ENCODE data around the gene SMARCAD1.

Gene SMARCAD1, protein sequence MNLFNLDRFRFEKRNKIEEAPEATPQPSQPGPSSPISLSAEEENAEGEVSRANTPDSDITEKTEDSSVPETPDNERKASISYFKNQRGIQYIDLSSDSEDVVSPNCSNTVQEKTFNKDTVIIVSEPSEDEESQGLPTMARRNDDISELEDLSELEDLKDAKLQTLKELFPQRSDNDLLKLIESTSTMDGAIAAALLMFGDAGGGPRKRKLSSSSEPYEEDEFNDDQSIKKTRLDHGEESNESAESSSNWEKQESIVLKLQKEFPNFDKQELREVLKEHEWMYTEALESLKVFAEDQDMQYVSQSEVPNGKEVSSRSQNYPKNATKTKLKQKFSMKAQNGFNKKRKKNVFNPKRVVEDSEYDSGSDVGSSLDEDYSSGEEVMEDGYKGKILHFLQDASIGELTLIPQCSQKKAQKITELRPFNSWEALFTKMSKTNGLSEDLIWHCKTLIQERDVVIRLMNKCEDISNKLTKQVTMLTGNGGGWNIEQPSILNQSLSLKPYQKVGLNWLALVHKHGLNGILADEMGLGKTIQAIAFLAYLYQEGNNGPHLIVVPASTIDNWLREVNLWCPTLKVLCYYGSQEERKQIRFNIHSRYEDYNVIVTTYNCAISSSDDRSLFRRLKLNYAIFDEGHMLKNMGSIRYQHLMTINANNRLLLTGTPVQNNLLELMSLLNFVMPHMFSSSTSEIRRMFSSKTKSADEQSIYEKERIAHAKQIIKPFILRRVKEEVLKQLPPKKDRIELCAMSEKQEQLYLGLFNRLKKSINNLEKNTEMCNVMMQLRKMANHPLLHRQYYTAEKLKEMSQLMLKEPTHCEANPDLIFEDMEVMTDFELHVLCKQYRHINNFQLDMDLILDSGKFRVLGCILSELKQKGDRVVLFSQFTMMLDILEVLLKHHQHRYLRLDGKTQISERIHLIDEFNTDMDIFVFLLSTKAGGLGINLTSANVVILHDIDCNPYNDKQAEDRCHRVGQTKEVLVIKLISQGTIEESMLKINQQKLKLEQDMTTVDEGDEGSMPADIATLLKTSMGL

DNA sequence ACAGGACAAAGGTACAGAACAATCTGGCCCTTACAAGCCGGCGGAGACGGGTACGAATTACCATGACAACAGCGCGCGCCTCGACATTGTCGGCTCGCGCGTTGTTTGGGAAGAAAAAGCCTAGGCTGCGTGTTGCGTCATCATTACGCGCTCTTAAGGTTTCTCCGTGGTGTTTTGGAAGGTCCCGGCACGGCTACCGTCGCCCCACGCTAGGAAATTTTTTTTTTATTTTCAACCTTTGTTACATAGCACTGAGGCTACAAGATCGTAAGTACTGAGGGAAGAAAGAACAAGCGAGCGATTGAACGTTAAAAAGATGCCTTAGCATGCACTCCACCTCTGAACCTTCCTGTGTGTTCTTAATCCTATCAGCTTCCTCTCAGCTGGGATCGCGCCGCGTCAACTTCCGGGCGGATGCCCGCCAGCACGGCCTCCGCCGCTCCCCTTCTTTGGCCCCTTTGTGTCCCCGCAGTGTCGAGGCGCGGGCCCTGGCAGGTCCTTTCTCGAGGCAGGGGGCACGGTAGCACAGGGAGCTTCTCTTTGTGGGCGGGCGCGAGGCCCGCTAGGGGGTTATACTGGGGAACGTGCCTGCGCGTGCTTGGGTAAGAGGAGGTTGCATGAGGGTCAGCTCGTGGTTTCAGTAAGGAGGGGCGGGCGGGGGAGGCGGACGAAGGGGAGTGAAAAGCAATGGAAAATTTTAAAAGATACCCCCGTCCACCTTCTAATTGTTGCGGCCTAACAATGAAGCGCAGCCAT is at the start of gene SMARCAD1:
Gene SMARCAD1 (plus strand): TSS at position 397 of the 756 bp plus-strand sequence. CDS start 530 bp downstream, outside the sequence.
- DNase-seq, result peak; percentile 31 to 92 (median 79)

DNA sequence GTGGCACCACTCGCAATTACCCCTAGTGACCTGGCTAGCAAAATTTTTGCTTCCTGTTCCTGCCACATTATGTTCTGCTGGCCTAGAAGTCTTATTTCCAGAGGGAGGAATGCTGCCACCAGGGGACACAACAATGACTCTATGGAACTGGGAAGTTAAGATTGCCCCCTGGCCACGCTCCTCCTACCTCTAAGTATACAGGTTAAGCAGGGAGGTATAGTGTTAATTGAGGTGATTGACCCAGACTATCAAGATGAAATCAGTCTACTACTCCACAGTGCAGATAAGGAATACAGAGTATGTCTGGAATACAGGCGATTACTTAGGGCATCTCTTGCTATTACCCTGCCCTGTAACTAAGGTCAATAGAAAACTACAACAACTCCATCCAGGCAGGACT is 48.8 kb upstream of the SMARCAD1 start:
- DNase-seq, result no peak

DNA sequence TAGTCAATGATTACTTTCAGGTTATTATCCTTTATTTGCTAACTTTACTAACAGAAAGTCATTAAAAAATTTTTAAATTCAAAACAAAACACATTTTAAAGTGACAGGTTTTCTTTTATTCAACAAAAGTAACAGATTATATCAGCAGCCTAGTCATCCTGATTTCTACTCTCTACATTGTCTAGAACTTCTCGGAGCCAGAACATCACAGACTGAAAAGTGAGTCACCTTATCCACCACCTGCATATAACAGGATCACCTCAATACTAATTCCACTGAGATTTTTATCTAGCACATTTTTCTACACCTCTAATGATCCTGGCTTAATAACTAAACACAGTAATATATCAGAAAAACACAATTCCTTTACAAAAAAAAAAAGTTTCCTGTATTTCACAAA is 47.9 kb upstream of the SMARCAD1 start:
- no peak for DNase-seq

DNA sequence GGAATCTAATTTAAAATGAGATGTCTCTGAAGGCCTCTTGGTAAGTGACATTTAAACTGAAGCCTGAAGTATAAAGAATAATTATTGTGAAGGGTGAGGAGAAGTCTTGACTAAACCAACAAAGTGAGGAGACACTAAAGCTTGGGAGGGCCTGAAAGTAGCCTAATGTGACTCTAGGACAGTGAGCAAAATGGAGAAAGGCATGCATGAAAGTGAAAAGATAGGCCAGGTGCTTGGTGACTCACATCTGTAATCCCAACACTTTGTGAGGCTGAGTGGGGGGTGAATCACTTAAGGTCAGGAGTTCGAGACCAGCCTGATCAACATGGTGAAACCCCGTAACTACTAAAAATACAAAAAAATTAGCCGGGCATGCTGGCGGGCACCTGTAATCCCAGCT is 46.9 kb upstream of the SMARCAD1 start:
- DNase-seq, result no peak

DNA sequence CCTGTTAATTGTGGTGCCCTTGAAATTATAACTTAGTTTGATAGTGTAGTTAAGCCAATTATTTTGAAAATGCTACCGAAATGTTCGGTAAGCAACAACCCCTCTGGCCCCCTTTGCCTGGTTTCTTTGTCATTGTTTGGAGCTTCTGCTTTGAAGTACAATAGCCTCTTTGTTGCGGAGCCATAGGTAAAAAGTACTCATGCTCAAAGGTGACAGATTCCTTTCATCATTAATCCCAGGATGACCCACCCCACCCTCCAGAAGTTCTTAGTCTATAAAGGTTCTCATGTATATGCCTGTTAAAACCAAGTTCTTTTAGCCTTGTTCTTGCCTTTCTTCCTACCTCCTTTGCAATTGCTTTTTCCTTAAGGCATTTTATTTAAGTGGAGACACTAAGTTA is 42.4 kb upstream of the SMARCAD1 start:
- no peak for DNase-seq

DNA sequence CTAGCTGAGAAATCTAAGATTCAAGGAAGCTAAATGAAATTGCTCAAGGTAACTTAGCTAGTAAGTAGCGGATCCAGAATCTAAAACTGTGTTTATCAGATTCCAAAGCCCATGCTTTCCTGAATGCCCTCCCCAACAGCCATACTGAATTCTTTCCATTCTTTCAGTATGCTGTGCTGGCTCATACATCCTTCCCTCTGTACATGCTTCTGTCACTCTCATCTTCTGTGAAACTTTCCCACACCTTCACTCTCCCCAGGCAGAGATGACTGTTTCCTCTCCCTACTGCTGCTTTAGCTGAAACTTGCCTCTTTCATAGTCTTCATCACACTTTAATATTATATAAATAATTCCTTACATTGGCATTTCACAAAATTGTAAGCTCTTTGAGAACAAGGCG is 39.3 kb upstream of the SMARCAD1 start:
- DNase-seq, result no peak

DNA sequence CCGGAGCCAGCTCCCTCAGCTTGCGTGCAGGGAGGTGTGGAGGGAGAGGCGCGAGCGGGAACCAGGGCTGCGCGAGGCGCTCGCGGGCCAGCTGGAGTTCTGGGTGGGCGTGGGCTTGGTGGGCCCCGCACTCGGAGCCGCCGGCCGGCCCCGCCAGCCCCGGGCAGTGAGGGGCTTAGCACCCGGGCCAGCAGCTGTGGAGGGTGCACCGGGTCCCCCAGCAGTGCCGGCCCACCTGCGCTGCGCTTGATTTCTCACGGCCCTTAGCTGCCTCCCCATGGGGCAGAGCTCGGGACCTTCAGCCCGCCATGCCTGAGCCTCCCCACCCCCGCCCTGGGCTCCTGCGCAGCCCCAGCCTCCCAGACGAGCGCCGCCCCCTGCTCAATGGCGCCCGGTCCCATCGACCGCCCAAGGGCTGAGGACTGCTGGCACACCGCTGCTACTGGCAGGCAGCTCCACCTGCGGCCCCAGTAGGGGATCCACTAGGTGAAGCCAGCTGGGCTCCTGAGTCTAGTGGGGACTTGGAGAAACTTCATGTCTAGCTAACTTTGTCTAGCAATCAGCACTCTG is 37.8 kb upstream of the SMARCAD1 start:
- DNase-seq, result no peak

DNA sequence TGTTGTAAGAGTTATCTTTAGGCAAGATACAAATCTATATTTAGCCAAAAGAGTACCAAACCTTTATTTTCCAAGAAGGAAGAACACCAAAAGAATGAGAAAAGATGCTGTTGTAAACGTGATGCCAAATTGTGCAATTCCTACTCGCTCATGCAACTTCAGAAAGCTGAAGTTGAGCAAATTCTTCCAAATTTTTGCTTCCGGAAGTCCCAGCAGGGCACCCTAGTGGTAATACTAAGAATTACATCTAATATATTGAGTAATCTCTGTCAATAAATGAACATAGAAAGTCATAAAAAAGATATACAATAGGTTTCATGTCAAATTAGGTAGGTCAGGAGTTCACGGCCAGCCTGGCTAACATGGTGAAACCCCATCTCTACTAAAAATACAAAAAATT is 36.0 kb upstream of the SMARCAD1 start:
- DNase-seq, result no peak

DNA sequence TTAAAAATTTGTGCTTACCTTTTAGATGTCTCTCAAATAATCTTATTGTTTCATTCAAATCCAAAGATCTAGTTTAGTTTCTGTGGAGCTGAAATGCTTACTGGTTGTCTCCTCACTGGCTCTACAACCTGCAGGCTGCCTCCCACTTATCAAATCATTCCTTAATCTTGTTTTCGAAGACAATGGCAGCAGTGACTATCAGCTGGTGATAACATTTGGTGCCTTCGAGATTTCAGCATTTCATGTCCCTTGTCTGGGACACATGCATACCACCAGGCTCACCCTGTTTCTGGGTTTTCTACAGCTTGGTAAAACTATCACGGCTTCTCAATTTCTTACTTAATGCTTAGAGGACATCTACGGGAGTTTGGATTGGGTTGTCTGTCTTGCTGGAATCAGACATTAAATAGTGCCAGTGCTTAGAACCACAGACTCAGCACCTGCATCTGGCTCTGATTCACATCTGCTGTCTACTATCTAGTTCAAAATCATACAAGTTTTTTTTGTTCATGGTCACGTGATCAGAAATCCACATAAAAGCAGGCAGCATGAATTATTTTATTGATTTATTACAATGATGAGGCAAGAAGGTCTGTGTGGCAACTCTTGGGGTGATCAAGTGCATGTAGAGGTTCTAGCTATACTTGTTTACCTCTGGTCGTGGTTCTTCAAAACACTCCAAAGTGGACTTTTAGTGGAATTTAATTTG is 32.0 kb upstream of the SMARCAD1 start:
- DNase-seq, result no peak

DNA sequence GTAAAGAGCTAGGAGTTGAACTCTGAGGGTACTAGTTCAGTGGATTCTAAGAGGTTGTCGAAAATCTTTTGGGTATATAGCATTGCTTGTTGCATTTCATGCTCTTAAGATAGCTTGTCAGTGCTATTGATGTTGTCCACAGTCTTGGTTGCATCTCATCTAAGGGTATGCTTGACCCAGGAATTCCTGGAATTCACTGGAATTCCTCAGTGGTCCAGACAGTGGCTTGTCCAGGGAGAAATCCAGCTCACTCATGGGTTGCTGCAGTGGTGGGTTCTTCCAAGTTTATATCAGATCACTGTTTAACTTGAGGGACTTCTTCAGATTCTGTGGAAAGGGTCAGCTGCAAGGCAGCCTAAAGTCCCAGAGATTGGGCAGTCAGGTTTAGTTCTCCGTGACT is 29.8 kb upstream of the SMARCAD1 start:
- DNase-seq, result no peak

DNA sequence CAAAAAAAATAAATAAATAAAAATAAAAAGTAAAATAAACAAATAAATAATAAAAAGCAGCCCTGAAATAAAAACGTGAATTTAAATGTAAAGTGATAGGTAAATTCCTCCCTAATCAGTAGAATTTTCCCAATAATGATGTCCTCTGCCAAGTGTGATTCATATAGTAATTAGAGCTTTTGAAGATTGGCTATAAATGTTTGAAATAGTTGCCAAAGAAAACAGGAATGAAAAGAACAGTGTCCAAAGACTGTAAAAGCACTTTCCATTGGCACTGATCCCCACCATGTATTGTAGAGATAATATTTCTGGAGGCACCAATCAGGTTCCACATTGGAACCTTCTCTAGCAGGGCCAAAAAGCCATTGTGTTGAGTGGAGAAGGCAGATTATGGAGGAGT is 25.9 kb upstream of the SMARCAD1 start:
- no peak for DNase-seq

DNA sequence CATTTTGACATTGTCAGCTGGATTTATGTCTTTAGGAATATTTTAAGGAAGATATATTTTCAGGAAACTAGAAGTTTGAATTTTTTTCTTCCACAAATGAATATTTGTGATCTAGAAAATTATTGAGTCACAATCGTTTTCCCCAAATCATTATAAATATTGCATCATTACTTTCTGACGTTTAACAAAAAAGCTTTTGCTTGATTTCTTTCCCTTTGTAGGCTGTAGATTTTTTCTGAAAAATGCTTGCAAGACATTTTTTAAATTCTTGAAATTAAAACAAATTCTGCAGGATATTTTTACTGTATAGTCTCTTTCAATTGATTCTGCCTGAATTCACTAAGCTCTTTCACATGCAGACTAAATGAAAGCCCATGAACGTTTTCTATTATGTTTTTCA is 4.9 kb upstream of the SMARCAD1 start:
- DNase-seq, result no peak

DNA sequence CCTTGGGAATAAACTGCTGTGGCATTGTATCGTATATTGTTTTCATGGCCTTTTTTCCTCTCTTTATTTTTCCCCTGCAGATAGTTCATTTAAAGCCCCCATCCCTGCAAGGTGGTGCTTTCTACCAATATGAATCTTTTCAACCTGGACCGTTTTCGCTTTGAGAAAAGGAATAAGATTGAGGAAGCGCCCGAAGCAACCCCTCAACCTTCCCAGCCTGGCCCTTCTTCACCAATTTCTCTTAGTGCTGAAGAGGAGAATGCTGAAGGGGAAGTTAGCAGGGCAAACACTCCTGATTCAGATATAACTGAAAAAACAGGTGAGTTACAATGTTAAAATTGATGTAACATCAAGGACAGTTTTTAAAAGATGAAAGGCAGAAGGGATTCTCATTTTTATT is 601 bp downstream of the SMARCAD1 start:
- no peak for DNase-seq

DNA sequence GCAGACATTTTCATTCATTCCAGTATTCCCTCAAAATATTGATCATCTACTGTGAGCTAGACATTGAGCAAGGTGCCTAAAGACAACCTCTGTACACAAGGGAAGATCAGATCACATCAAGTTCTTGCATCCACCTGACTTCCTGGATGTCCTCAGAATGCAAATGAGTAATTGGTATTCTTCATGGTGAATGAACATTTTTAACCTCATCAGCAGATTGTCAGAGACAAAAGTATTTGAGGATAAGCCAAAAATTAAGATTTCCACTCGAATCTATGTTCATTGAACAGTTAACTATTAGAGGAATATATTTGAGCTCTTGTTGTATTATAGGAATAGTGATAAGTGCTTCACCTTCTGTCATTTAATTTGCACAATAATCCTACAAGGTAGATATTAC is 1.3 kb downstream of the SMARCAD1 start:
- no peak for DNase-seq

DNA sequence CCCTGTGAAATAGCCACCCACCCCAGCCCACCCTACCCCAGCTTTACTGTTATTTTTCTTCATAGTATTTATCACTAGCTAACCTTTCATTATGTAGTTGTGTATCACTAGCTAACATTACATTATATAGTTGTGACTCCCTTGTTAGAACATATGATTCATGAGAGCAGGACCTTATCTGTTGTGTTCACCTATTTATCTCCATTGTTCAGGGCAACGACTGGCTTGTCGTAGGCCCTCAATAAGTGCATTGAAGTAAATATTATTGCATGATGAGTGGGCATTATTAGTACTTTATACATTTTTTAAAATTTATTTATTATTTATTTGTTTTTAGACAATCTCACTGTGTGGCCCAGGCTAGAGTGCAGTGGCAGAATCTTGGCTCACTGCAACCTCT is 4.2 kb downstream of the SMARCAD1 start:
- DNase-seq, result no peak

DNA sequence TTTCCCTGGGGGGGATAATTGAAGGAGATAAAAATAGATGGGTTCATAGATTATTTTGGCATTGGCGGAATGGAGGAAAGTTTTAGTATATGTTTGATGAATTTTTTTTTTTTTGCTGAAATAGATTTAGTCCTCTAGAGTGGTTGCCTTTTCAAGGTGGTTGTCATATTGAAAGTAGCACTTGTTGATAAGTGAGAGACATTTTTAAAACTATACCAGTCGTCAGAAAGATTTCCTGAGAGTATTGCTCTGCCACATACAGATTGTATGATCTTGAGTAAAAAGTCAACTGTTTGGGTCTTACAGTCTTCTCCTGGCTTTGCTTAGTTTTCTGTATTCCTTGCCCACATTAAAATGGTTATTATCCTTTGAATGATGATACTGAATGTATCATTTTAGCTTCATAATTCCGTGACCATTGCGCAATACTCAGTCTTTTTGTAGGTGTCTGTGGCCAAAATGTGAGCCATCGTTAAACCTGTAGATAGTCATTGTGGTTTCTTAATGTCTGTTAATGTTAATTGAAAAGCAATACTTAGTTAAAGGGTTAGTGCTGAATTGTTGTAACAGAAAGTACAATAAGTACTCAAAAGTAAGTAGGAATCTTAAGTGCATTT is 7.1 kb downstream of the SMARCAD1 start:
- no peak for DNase-seq

DNA sequence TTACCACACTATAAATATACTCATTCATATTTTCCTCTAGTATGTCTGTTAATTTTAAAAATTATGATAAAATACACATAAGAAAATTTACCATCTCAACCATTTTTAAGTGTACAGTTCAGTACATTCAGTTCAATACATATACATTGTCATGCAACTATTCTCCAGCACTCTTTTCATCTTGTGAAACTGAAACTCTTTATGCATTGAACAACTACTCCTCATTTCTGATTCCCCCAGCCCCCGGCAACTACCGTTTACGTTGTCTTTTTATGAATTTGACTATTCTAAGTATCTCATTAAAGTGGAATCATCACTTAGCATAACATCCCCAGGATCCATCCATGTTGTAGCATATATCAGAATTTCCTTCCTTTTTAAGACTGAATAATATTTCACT is 8.7 kb downstream of the SMARCAD1 start:
- DNase-seq, result no peak

DNA sequence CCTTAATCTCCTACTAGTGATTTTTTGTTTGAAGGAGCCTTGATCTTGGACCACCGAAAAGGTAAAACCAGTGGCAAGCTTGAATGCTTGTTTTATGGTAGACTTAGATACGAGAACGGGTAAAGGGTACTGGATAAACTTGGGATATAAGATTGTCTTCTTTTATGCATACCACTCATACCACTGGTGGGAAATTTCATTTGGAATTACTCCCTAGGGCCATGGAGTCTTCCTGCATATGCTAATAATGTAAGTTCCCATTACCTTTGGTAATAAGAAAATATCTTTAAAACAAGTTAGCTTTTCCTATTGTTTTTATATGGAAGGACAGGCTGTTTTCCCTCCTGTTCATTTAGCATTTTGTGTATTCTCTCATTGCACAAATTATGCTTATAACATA is 11.7 kb downstream of the SMARCAD1 start:
- DNase-seq, result no peak

DNA sequence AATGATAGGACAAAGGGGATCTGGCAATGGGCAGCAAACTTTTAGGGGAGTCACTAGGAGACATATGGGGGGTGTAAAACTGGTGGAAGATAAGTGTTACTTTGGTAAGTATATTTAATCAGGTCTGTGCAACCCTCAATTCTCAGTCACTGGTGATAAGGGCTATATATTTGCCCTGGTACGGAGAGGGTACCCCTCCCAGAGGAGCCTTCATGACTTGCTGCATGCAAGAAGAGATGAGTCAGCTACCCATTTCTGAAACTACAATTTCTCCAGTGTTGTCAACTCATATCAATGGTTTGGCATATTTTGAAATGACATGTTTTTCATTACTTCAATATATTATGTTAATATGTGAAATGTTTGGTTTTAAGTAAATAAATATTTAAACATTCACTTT is 14.3 kb downstream of the SMARCAD1 start:
- DNase-seq, result no peak

DNA sequence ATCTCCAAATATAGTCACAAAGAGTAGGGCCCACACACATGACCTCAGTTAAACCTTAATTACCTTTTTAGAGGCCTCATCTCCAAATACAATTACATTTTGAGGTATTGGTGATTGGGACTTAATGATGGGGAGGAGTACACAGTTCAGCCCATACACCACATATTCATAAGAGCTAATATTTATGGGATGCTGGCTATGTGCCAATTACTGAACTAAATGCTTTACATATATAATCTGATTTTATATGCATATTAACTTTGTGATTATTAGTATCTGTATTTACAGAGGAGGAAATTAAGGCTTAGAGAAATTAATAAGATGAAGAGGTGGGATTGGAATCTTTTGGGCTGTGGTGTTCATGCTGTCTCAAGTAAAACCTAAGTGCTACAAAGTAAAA is 17.8 kb downstream of the SMARCAD1 start:
- DNase-seq, result no peak
